Nephron (organoid): Measurements from ENCODE around the gene ICOSLG.

Source experiments
- H3K27ac Mint-ChIP-seq, 3 experiments: 2 replicates each; pipeline ENCODE4 v1.8.0; 2020; ENCODE audit warnings: mixed read lengths in 3 of 3, mild to moderate bottlenecking in 2 of 3, moderate library complexity in 1 of 3
- H3K27me3 Mint-ChIP-seq: 2 replicates; pipeline ENCODE4 v1.8.0; 2021; ENCODE audit warnings: low read depth, mild to moderate bottlenecking, moderate library complexity, mixed read lengths
- H3K36me3 Mint-ChIP-seq: 2 replicates; pipeline ENCODE4 v1.8.0; 2020; ENCODE audit warnings: low read depth, mixed read lengths
- H3K4me1 Mint-ChIP-seq: 2 replicates; pipeline ENCODE4 v1.8.0; 2020; ENCODE audit warnings: mixed read lengths
- H3K4me3 Mint-ChIP-seq, 3 experiments: 2 replicates each; pipeline ENCODE4 v1.8.0; 2020; ENCODE audit warnings: mild to moderate bottlenecking in 3 of 3, mixed read lengths in 3 of 3, moderate library complexity in 2 of 3
- H3K9me3 Mint-ChIP-seq: 2 replicates; pipeline ENCODE4 v1.8.0; 2020; ENCODE audit warnings: mixed read lengths
- CTCF ChIP-seq, 3 experiments: fragments of 200-600 bp; sonication (generic); IDR thresholded peaks; one replicate each; pipeline ENCODE4 v1.5.0; 2021; ENCODE audit warnings: antibody characterized with exemption in 3 of 3; ENCODE audit not compliant: unreplicated experiment in 3 of 3

The ICOSLG gene

DNA sequence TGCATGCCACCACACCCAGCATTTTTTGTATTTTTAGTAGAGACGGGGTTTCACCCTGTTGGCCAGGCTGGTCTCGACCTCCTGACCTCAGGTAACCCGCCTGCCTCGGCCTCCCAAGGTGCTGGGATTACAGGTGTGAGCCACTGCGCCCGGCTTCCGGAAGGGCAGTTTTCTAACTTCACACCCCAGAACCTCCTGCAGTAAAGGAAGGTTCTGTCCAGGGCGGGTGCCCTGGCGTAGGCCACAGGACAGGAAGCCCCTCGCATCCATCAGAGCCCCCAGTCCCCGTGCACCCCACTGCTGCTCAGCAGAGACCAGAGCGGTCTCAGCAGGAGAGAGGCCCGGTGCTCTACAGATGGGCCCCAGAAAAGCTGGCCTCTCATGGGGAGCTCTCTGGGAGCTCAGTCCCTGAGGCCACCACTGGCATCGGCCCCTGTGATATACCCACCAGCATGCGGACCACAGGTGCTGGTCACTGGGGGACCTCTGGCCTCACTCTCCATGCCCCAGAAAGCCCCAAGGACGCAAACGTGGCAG is 25.1 kb upstream of the ICOSLG start:
- Mint-ChIP-seq H3K9me3 (no peaks in the 10 kb centered on the region), H3K36me3 (no peaks in the 10 kb centered on the region)
- TF ChIP-seq CTCF (IDR thresholded peaks at IDR 0.05; ENCODE audit: unreplicated experiment in 3 of 3), result no peak

GRCh38 chr21:44263768-44264167 is 23.0 kb upstream of the ICOSLG start:
- no peak for TF ChIP-seq CTCF (IDR thresholded peaks at IDR 0.05; ENCODE audit: unreplicated experiment in 3 of 3)
- Mint-ChIP-seq H3K9me3 (no peaks in the 10 kb centered on the region), H3K4me3 (no peak overlapping the region), H3K27me3 (peaks cover 14% of the 10 kb centered on the region), H3K4me1 (no peaks in the 10 kb centered on the region), H3K36me3 (no peaks in the 10 kb centered on the region), H3K27ac (peak overlapping the region in 1 of 3 experiments; percentile 75)

More for the DNA sequence above, 25.1 kb upstream of the ICOSLG start:
- no peak overlapping the region for H3K4me3 Mint-ChIP-seq
- no peak overlapping the region for H3K27ac Mint-ChIP-seq
- no peaks in the 10 kb centered on the region for H3K4me1 Mint-ChIP-seq
- peaks cover 3% of the 10 kb centered on the region for H3K27me3 Mint-ChIP-seq

- Mint-ChIP-seq H3K9me3 (no peaks in the 10 kb centered on the region), H3K36me3 (no peaks in the 10 kb centered on the region), H3K27ac (peak overlapping the region in 1 of 3 experiments; percentile 75), H3K27me3 (peaks cover 17% of the 10 kb centered on the region), H3K4me3 (no peak overlapping the region), H3K4me1 (no peaks in the 10 kb centered on the region)
- no peak for TF ChIP-seq CTCF (IDR thresholded peaks at IDR 0.05; ENCODE audit: unreplicated experiment in 3 of 3)
Measured at GRCh38 chr21:44263221-44263760, 22.5 kb upstream of the ICOSLG start.

DNA sequence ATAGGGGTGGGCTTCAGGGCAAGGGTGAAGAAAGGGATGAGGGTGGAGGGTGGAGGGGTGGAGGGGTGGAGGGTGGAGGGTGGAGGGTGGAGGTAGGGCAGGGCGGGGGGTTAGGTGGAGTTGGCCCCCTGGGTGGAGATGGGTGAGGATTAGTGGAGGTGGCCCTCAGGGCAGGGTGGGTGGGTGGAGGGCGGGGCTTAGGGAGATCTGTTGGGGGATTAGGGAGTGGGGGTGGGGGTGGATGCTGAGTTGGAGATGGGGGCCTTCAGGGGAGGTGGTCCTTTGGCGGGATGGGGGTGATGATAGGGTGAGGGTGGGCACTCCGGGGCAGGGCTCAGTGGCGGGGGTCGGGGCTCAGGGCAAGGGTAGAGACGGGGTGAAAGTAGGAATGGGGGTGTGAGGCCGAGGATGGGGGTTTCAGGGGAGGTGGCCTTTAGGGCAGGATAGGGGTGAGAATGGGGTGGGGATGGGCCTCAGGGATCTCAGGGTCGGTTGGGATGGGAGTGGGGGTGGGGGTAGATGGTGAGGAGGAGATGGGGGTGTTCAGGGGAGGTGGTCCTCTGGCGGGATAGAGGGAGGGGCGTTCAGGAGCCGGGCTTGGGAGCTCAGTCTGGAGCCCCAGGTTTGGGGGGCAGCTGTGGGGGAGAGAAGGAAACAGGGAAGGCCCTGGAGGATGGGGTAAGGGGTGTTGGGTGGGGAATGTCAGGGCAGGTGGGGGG is 21.8 kb upstream of the ICOSLG start:
- no peaks in the 10 kb centered on the region for H3K9me3 Mint-ChIP-seq
- no peaks in the 10 kb centered on the region for H3K36me3 Mint-ChIP-seq
- TF ChIP-seq CTCF (IDR thresholded peaks at IDR 0.05; ENCODE audit: unreplicated experiment in 3 of 3), result no peak
- H3K4me3 Mint-ChIP-seq, result no peak overlapping the region
- no peak overlapping the region for H3K27ac Mint-ChIP-seq
- no peaks in the 10 kb centered on the region for H3K4me1 Mint-ChIP-seq
- H3K27me3 Mint-ChIP-seq, result peaks cover 20% of the 10 kb centered on the region

DNA sequence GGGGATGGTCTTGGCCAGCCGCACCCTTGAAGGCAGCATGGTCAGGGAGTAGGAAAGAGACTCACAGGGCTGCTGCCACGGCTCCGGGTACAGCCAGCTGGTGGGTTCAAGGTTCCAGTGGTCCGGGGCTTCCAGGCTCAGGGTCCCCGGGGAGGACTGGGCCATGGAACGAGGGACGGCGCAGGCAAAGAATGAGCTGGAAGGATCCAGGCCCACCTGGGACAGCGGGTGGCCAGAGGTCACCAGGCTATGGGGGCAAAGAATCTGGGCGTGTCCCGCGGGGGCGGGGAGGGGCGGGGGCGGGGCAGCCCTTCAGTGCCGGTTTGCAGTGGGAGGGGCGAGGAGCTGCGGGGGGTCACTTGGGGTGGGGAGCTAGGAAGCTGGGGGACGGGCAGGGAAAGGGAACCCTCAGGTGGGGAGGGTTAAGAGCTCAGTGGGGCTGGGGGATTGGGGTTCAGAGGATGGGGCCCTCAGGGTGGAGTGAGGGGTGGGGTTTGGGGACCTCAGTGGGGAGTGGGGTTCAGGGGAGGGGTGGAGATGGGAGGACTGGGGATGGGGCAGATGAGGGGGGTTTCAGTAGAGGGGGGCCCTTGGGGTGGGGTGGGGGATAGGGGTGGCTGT is 21.0 kb upstream of the ICOSLG start, which contains the start of gene DNMT3L:
Gene DNMT3L, minus strand, starts transcription at position 223 of the 621 bp plus-strand sequence. CDS start 638 bp downstream, outside the sequence.
- no peak within 1 kb of the TSS for H3K4me3 Mint-ChIP-seq
- TF ChIP-seq CTCF (IDR thresholded peaks at IDR 0.05; ENCODE audit: unreplicated experiment in 3 of 3), result no peak
- H3K4me1 Mint-ChIP-seq, result no peaks in the 10 kb centered on the region
- no peaks in the 10 kb centered on the region for H3K36me3 Mint-ChIP-seq
- no peak within 1 kb of the TSS for H3K27ac Mint-ChIP-seq
- H3K9me3 Mint-ChIP-seq, result no peaks in the 10 kb centered on the region
- H3K27me3 Mint-ChIP-seq, result peaks cover 20% of the 10 kb centered on the region
